Stimulated activated CD8-positive, alpha-beta memory T cell treated with anti-CD3 and anti-CD28 coated beads, Interleukin-12 subunit alpha, Interleukin-12 subunit beta, amount 100 ng/mL, for 1 hour (primary cell): Measurements from ENCODE around the gene SLC29A3.
"Not testable (repeated sequence)": the region's sequence is repeated elsewhere in the genome, so short reads cannot be mapped to it uniquely, and the experiment has no call there.

Source experiments
- DNase-seq: peaks from one replicate; pipeline ENCODE4 v3.0.0-alpha.2; 2020; ENCODE audit warnings: low read depth

Gene SLC29A3

GRCh38 chr10:71346731-71347130, 27.7 kb downstream of the SLC29A3 start:
- DNase-seq: no peak

GRCh38 chr10:71347587-71348395, 28.7 kb downstream of the SLC29A3 start:
- DNase-seq: no peak

GRCh38 chr10:71348850-71349249, 29.8 kb downstream of the SLC29A3 start:
- DNase-seq: no peak

- DNase-seq: no peak
These were observed 30.3 kb downstream of the SLC29A3 start for GRCh38 chr10:71349406-71349805.

GRCh38 chr10:71351087-71351486, 32.0 kb downstream of the SLC29A3 start:
- no peak for DNase-seq

- no peak for DNase-seq
These were observed 32.7 kb downstream of the SLC29A3 start for GRCh38 chr10:71351628-71352319.

GRCh38 chr10:71353639-71354038, 34.6 kb downstream of the SLC29A3 start:
- no peak for DNase-seq

GRCh38 chr10:71354776-71355175, 35.7 kb downstream of the SLC29A3 start:
- no peak for DNase-seq

GRCh38 chr10:71355886-71356285, 36.8 kb downstream of the SLC29A3 start:
- no peak for DNase-seq

GRCh38 chr10:71357792-71358265, 38.8 kb downstream of the SLC29A3 start:
- no peak for DNase-seq

GRCh38 chr10:71358277-71358676, 39.2 kb downstream of the SLC29A3 start:
- DNase-seq: no peak

GRCh38 chr10:71358906-71359305, 39.8 kb downstream of the SLC29A3 start:
- DNase-seq: not testable (repeated sequence)

GRCh38 chr10:71359364-71360046, 40.4 kb downstream of the SLC29A3 start:
- no peak for DNase-seq

- no peak for DNase-seq
These were observed 41.7 kb downstream of the SLC29A3 start for GRCh38 chr10:71360735-71361134.

- no peak for DNase-seq
These were observed 42.5 kb downstream of the SLC29A3 start for GRCh38 chr10:71361581-71361980.

GRCh38 chr10:71362141-71362540, 43.1 kb downstream of the SLC29A3 start:
- DNase-seq: no peak

- DNase-seq: no peak
These were observed 44.9 kb downstream of the SLC29A3 start for GRCh38 chr10:71363936-71364335.

GRCh38 chr10:71365366-71365765, 46.3 kb downstream of the SLC29A3 start:
- no peak for DNase-seq

- no peak for DNase-seq
These were observed 47.6 kb downstream of the SLC29A3 start for GRCh38 chr10:71366690-71367089.

GRCh38 chr10:71367271-71367670, 48.2 kb downstream of the SLC29A3 start:
- DNase-seq: no peak

GRCh38 chr10:71368176-71368575, 49.1 kb downstream of the SLC29A3 start:
- DNase-seq: no peak

GRCh38 chr10:71368643-71369042, 49.6 kb downstream of the SLC29A3 start:
- no peak for DNase-seq

GRCh38 chr10:71369602-71370001, 50.5 kb downstream of the SLC29A3 start:
- DNase-seq: no peak
